NCI-H2107 treated with DMSO at 0.1 percent for 48 hours (cell line): Measurements from ENCODE around the gene NABP1.

Experiments
- DNase-seq: peaks from one replicate; lab custom pipeline; 2025; ENCODE audit not compliant: unreplicated experiment; lab: John Stamatoyannopoulos, UW

NABP1 gene

GRCh38 chr2:191705701-191706100 is 27.8 kb downstream of the NABP1 start:
- no peak for DNase-seq

DNA sequence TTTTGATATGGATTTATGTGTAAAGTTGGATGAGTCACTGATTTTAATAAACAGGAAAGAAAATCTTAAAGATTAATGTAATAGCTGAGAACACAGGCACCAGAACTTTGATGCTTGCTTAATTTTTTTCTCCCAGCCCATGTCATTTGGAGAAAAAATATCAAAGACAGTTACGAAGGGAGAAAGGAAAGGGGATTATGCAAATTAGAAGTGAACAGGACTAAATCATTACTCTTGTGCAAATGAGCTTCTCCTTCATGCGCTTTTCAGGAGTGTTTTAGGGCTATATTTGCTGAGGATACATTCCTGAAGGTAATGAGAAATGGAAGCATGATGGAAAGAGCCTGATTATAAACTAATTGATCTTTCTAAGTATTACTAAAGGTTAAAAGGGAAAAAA is 28.9 kb downstream of the NABP1 start:
- DNase-seq = no peak

GRCh38 chr2:191707542-191707941 is 29.6 kb downstream of the NABP1 start:
- no peak for DNase-seq

DNA sequence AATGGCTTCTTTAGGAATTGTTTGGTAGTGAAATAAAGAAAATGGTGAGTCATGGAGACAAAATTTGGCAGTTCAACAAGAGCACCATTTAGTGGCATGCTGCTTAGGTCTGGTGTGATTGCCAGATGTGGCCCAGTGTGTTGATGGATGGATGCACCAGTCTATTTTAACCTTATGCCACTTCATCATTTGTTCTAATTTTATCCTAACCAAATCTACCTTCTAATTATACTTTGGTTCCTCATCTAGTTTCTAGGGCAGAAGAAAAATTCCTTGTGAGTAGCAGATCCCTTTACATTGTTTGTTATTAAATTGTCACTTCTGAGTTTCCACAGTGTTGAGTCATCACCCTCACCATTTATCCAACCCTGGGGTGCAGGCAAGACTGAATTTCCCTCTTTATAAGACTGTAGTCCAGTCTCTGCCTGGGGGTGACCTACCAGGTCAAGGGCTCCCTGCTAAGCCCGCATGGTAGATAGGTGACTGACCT is 32.5 kb downstream of the NABP1 start:
- no peak for DNase-seq

GRCh38 chr2:191711621-191712020 is 33.7 kb downstream of the NABP1 start:
- DNase-seq = no peak

DNA sequence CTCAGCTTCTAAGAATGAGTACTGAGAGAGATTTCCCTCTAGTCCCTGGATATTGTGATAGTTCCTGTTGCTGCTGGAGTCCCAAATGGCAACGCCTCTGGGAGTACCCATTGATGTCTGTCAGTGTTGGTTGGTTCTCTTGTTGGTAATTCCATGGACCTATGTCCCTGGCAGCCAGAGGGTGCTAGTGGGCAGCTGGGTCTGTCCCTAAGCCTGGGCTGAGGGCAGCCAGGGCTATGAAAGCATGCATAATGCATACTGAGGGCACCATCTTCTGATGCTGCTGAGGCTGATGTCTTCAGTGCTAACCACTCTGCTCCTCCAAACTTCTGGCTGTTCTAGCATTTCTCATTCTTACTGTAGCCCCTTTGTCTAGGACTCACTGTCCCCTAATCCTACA is 35.9 kb downstream of the NABP1 start:
- no peak for DNase-seq

GRCh38 chr2:191714925-191715324 is 37.0 kb downstream of the NABP1 start:
- peak; percentile 58 for DNase-seq

GRCh38 chr2:191715471-191715870 is 37.5 kb downstream of the NABP1 start:
- DNase-seq = no peak

DNA sequence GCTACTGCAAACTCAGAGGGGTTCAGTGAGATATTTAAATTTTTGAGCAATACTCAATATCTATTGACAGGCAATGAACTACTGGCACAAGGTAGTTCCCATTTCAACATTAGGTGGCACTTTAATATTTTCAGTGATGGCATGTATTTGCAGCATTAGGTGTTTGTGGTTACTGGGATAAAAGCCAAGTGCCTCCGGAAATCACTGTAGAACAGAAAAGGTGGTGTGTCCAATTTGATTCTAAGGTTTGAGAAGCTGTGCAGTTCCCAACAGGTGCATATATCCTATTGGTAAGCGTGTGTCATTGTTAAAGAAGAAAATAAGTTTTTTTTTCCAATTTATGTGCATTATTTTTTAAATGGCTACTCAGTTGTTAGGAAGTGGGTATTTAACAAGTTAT is 41.3 kb downstream of the NABP1 start:
- no peak for DNase-seq

DNA sequence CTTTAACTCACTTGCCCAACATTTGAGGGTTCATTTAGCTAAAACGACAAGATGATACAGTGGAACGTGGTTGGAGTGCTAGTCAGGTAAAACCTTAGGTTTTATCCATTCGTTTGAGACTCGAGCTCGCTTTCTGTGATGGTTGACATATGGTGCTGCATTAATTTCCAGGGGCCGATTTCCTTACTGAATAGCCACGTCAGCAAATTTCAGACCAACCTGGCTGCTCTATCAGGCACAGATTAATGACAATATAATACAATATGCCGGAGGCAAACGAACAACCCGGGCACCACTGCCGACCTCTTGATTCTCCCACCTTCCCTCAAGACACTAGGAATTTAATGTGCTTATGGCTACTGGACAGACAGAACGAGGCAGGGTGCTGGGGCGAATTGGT is 42.0 kb downstream of the NABP1 start:
- DNase-seq = no peak

GRCh38 chr2:191721331-191721730 is 43.4 kb downstream of the NABP1 start:
- DNase-seq = no peak

- peak; percentile 49 for DNase-seq
Measured at GRCh38 chr2:191724015-191724414, 46.1 kb downstream of the NABP1 start.

DNA sequence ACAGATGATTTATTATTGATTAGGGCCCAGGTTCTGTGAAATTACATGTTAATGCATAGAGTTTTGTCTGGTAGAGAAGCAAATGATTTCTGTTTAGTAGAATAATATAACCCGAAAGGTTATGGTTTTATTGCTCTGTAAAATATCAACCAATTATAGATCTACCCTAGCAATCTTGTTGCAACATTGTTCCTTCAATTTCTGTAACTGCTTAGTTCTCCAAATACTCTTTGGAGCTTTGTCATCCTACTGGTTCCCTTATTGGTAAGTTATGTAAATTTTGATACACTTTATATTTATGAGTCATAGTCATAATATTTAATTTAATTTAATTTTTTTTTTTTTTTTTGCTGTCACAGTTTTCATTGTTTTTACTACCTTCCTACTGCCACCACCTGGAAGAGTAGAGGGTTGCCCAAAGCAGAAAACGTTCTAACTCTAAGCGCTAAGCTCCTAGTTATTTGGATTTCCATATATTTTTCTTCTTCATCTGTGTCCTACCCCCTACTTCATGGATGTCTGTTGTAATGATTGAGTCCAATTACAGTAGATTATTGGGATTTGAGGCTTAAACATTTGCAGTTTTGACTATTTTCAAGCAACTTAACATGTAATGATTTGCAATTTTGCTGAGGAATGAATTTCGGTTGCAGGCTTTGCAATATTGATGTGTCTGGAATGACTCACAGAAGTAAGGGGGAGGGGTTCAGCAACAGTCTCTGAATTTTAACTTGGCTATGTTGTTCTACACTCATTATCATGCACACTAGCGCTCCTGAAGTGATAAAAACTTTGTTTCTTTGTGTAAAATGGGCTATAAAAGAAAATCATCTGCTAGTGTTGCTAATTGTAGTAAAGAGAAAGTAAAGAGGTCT is 51.1 kb downstream of the NABP1 start:
- DNase-seq = no peak

DNA sequence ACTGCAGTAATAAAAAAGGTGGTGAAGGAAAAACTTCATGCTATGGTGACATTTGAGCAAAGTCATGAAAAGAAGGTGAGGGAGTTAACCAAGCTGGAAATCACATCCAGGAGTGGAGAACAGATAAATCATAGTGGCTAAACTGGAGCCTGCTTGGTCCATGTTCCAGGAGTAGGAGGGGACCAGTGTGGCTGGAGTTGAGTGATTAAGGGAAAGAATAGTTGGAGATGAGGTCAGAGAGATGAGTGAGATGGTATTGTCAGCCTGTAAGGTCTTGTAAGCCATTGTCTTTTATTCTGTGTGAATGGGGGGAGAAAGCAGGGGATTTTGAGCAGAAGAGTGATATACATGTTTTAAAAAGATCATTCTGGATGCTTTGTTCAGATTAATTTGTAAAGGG is 52.3 kb downstream of the NABP1 start:
- DNase-seq = no peak
